GM12891 (cell line): Measurements from ENCODE around the gene DLG4.

Source experiments
- PAX5 ChIP-seq: IDR thresholded peaks from 2 replicates; pipeline ENCODE4 v1.6.1; 2011; ENCODE audit warnings: low read length, moderate library complexity, mild to moderate bottlenecking; ENCODE audit not compliant: insufficient read depth, severe bottlenecking
- POLR2A ChIP-seq: IDR thresholded peaks from 2 replicates; pipeline ENCODE4 v1.6.1; 2011; ENCODE audit warnings: low read depth, low read length, control low read depth
- POLR2AphosphoS5 ChIP-seq: IDR thresholded peaks from 2 replicates; pipeline ENCODE4 v1.6.1; 2011; ENCODE audit warnings: low read depth, low read length, control low read depth
- POU2F2 ChIP-seq: IDR thresholded peaks from 2 replicates; pipeline ENCODE4 v1.6.1; 2011; ENCODE audit warnings: low read depth, mild to moderate bottlenecking, control low read depth, low read length, moderate library complexity
- SPI1 ChIP-seq: IDR thresholded peaks from 2 replicates; pipeline ENCODE4 v1.6.1; 2011; ENCODE audit warnings: low read depth, low read length, control low read depth
- TAF1 ChIP-seq: IDR thresholded peaks from 2 replicates; pipeline ENCODE4 v1.6.1; 2011; ENCODE audit warnings: low read depth, low read length, control low read depth

GRCh38 chr17:7190276-7190917 is 29.2 kb downstream of the DLG4 start:
- no peak for TF ChIP-seq SPI1
- no peak for TF ChIP-seq POLR2A
- no peak for TF ChIP-seq POLR2AphosphoS5
- TF ChIP-seq TAF1: no peak
- TF ChIP-seq PAX5: no peak
- no peak for TF ChIP-seq POU2F2
